HG03571 (cell line): Measurements from ENCODE around the gene RPP40.
"Not testable (repeated sequence)": the region's sequence is repeated elsewhere in the genome, so short reads cannot be mapped to it uniquely, and the experiment has no call there.

Source experiments
- ATAC-seq: cut with Tn5 transposase; IDR thresholded peaks from one replicate; pipeline ENCODE4 v1.9.1; 2021; ENCODE audit not compliant: unreplicated experiment

Gene RPP40

DNA sequence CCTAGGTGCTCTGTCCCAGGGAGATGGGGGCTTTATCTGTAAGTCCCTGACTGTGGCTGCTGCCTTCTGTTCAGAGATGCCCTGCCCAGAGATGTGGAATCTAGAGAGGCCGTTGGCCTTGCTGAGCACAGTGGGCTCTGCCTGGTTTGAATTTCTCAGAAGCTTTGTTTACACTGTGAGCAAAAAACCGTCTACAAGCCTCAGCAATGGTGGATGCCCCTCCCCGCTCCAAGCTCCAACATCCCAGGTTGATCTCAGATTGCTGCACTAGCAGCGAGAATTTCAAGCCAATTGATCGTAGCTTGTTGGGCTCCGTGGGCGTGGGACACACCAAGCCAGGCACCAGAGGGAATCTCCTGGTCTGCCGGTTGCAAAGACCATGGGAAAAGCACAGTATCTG, 16.3 kb upstream of the RPP40 start:
- ATAC-seq: no peak

DNA sequence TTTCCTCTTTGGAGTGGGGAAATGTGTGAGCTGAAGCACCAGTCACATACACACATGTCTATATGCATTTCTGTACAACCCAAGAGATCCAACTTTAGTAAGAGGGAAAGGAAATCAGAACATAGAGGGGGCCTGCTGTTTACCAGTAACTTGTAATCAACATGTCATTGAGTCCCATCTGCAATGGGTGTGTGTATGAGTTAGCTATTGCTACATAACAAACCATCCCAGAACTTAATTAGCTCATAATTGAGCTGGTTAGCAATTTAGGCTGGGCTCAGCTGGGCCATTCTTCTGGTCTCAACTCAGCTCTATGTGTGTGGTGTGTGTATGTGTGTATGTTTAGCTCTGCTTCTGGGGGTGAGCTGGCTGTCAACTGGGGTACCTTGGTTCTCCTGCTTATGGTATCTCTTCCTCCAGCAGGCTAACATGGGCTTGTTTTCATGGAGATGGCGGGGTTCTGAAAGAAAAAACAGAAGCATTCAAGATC, 10.3 kb upstream of the RPP40 start:
- ATAC-seq: no peak

DNA sequence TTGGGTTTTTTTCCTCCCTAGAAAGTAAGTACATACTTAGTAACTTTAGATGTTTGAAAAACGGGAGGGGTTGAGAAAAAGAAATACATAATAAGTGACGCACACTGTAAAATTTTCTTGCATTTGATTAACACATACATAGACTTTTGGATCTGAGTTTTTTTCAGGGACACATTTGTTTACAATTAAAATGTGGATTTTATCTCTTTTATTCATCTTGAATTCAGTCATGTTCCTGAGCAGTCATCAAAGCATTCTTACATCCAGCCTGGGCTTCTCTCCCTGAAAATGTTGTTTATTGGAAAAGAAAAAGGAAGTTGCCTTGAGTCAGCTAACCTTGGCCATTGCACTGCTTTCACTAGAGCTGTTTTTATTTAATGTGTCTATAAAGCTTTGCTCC, 8.7 kb upstream of the RPP40 start:
- ATAC-seq: no peak

DNA sequence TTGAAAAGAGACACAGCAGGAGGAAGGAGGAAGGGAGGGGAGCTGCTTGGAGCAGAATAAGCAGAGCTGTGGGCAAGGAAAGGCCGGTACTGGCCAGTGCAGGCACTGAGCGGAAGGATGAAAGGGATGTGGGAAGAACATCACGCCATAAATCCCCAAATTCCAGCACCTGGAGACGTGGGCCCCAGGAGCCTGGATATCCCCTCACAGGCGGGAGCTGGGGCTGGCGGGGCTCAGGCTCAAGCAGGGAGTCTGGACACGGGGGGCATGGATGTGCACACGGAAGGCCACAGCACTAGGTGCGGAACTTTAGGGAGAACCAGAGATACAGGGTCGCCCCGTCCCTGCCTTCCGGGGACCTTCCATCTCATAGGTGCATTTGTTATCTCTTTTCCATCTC, 7.5 kb upstream of the RPP40 start:
- no peak for ATAC-seq

DNA sequence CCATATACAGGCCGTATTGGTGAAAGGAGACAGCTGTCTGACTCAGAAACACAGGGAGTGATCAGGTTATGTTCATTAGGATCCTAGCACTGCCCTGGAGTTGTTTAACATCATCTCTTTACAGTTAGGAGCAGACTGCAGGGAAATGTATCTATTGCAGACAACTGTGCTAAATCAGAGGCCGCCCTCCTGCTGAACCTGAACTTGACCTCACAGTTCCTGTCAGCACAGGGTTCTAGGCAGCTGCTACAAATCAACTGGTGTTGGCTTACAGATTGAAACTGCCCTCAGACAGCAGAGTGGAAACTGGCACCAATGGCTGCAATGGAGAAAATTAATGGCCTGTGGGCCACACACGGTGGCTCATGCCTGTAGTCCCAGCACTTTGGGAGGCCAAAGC, 3.7 kb upstream of the RPP40 start:
- ATAC-seq: no peak

DNA sequence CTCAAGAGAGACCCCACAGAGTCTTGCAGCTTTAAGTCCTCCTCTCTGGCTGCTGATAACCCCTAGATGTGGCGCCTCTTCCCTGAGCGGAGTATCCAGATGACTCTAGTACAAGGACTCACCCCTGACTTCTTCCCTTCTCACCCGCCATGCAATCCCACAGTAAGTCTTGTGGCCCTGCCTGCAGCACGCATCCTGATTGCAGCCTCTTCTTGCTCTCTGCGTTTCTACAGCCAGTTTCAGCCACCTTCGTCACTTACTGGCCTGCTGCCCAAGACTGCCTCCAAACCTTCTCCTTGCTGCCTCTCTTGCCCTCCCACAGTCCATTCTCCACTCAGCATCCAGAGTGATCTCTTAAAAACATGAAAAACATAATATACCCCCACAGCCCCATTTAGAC, 2.4 kb upstream of the RPP40 start:
- ATAC-seq: no peak

DNA sequence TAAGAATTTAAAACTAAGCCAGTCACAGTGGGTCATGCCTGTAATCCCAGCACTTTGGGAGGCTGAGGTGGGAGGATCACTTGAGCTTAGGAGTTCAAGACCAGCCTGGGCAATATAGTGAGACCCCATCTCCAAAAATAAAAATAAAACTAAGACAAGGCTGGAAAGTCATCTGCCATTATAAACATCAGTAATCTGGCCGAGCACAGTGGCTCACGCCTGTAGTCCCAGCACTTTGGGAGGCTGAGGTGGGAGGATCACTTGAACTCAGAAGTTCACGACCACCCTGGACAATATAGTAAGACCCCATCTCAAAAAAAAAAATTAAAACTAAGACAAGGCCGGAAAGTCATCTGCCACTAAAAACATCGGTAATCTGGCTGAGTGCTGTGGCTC, 1.2 kb upstream of the RPP40 start:
- ATAC-seq: not testable (repeated sequence)

DNA sequence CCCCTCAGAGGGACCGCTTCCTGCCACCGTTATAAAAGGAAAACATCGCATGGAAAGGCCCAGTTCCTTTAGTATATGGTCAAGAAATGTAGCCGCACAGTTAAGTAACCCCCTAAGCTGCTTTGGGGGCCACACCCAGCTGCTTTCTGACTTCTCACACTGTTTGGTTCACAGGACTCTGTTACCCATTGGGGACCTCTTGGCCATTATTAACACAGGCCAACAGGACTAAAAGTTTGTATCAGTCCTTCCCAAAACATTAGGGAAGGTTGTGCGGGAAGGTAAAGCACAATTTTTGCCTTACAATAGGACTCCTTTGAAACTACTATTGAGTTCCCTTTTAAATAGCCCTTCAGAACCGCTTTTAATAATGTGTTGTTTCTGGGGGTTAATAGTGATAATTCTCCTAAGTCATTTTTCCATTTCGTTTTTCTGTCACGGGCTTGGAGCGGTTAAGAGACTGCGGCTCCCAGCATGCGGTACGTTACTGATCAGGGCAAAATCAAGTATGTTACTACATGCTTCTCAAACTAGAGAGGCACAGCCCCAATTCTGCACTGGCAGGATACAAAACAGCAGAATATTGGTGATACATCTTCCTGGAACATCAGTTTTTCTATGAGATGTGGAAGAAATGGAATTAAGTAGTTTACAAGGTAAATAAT, 668 bp upstream of the RPP40 start:
- ATAC-seq: no peak

DNA sequence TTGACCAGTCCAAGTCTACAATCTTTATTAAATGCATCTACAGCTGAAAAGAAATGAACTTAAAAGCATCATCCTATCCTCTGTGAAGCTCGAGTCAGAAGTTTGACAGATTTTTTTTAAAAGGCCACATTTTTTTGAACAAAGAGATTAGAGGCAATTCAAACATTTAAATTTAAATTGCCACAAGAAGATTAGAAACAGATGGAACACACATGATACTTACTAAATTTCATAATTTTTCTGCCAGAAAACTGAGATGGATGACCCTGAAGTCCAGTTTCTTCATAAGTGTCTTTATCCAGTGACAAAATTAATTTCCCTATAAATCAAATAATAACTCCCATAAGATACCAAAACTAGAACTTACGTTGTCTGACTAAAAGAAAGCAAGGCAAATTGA, 4.3 kb downstream of the RPP40 start:
- no peak for ATAC-seq

DNA sequence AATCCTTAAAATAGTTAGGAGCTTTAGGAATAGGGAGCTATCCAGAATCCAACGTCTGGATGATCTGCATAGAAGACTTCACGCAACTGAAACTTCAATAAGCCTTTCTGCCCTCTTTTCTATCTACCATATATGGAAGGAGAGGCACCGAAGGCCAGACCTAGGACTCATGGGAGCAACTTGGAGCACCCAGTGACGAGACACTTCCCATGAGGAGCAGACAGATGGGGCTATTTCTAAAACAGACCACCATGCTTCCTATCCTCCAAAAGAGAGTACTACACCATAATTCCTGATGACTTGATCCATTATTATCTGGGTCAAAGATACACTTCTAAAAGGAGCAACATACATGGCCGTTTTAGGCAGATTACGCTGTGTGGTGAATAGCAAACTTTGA, 6.0 kb downstream of the RPP40 start:
- no peak for ATAC-seq

DNA sequence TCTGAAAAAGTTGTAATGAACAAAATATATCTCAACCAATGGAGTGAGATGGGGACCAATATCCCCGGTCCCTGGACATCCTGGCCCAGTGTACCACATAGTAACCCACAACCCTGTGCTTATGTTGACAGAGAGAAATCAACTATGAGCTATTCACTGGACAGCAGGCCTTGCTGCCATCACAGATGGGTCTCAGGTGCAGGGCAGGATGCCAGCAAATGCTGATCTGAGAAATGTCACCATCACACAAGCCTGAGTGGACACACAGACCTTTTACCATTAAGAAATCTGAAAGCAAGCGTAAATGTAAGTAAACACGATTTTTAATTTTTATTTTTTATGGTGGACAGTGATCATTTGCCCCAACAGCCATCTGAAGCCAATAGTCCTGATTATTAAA, 9.1 kb downstream of the RPP40 start:
- no peak for ATAC-seq

DNA sequence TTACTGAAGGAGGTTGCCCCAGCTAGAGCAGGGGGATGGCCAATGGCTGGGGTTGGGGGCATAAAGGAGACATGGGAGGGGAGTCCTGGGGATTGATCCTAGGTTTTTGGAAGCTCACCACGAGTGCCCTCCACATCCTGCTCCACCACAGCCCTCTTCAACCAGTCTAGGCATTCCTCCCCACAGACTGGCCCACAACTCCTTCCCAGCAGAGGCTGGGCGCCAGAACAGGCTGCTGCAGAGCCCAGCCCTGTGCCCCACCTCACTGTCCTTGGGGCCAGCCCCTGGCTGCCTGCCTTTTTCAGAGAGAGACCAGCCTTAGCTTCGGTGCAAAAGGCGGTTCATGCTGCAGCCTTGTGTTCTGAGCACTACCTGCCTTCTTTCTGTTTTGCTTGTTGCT, 16.4 kb downstream of the RPP40 start:
- ATAC-seq: no peak

DNA sequence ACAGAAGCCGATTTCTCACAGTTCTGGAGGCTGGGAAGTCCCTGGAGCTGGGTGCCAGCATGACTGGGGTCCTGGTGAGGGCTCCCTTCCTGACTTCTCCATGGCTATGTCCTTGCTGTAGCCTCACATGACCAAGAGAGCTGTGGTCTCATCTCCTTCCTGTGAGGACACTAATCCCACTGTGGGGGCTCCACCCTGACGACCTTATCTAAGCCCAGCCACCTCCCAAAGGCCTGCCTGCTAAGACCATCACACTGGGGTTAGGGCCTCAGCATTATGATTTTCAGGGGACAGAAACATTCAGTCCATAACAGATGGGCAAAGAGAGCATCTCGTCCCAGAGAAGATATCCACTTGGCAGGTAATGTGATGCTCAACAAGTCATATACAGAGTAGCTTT, 16.8 kb downstream of the RPP40 start:
- ATAC-seq: no peak

DNA sequence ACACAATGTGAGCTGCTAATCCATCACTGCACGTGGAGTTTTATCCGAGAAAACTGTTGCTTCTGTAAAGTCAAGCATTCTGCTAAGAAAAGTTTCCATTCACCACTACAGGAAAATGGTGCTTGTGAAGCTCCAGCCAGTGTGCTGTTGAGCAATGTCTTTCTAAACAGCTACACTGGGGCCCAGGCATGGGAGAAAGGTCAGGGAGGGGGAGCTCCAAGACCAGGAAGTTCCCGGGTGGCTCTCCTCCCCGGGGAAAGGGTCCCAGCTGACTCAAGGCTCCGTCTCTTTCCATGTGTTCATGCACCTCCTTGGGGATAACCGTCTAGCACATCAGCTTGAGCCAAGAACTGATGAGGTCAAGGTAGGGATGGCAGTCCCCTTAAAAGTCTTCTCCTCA, 20.5 kb downstream of the RPP40 start:
- ATAC-seq: no peak

DNA sequence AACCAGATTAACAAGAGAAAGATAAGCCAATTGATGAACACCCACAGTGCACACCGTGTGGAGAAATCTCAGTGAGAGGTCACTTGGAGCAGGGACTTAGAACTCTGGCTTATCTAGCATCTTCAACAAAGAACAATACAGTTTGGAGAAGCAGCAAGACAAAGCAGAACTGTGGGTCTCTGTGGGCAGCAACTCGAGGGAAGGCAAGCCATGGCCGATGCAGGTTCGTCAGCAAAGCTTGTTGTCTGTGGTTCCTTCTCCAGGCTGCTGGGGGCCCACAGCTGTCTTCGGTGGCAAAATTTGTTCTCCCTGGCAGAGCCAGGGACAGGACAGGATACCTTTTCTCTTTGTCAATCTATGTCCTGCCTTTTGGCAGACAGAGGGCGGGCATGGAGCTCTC, 22.1 kb downstream of the RPP40 start:
- ATAC-seq: no peak

DNA sequence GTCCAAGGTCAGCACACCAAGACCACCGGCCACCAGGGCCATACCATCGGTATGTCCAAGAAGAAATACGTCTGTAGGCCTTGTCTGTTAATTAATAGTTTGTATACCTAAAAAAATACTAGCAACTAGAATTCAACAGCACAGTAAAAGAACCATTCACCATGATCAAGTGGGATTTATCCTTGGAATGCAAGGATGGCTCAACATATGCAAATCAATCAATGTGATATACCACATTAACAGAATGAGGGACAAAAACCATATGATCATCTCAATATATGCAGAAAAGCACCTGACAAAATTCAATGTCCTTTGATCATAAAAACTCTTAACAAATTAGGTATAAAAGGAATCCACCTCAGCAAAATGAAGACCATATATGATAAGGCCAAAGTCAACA, 24.4 kb downstream of the RPP40 start:
- no peak for ATAC-seq

DNA sequence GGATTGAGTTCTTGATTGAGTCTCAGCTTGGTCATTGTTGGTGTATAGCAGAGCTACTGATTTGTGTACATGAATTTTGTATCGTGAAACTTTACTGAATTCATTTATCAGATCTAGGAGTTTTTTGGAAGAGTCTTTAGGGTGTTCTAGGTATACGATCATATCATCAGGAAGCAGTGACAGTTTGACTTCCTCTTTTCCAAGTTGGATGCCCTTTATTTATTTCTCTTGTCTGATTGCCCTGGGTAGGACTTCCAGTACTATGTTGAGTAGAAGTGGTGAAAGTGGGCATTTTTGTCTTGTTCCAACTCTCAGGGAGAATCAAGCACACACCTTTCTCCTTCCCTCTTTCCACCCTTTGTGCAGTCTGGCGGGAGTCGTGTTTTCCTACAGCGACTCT, 26.4 kb downstream of the RPP40 start:
- no peak for ATAC-seq

DNA sequence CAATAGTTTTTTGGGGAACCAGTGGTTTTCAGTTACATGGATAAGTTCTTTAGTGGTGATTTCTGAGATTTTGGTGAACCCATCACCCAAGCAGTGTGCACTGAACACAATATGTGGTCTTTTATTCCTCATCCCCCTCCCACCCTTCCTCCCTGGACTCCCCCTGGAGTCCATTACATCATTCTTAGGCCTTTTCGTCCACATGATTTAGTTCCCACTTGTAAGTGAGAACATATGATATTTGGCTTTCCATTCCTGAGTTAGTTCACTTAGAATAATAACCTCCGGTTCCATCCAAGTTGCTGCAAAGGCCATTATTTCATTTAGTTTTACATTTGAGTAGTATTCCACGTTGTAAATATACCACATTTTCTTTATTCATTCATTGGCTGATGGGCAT, 28.3 kb downstream of the RPP40 start:
- ATAC-seq: no peak

DNA sequence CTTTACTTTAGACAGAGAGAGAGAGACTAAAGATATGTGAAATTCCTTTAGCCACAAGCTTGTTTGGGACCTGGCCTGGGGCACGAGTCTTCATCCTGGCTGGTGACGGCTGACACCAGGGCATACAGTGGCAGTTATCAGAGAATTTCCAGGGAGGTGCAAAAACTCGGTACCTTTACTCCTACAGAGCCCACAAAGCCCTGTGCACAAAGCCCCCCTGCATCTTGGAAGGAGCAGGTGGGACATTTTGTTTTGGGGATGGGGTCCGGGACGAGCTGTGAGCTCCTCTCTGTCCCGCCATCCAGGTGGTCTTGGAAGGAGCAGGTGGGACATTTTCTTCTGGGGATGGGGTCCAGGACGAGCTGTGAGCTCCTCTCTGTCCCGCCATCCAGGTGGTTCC, 28.9 kb downstream of the RPP40 start:
- ATAC-seq: no peak

DNA sequence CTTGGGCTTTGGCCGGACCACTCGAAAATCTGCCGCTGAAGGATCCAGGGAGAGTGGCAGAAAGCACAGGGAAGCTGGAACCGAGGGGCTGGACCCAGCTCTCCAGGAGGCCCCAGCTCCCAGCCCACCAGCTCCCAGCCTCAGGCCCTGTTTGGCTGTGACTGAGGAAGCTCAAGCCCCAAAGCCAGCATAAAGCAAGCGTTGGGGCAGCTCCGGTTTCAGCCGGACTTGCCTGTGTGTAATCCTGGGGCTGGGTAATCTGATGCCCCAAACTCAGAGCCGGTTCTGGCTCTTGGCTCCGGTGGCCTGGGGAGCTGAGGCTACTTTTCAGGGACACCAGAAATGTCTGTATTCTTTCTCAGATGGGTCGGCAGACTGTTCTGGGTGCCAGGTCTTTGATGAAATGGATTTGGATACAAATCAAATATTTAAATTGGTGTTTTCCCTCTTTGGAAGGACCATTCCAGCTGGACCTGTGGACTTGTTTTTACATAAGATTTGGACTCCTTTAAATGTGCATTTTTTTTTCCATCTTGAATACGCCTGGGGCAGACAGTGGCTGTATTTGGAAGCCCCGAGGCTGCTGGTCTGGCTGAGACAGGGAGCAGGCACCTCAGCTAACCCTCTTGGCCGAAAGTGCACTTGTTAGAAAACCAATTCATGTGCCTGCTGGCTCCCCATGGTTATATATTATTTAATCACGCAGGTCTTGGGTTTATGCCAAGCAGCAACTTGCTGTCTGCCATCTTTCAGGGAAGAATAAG, 29.7 kb downstream of the RPP40 start:
- no peak for ATAC-seq

DNA sequence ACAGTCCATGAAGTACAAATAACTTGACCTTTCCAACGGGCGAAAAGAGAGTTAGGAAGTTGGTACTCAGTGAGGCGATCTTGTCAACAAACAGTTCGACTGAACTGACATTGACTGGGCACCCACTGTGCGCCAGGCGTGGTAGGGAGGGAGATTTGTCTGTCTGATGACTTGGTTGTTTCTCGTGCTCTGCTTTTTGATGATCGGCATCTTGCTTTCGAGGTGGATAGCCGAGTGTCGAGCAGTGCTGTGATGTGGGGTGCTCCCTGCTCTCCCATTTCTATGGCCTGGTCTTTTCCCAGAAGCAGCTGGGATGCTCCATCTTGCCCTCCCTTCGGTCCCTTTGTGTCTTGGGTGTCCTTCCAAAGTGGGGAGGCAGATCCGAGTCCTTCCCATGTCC, 30.4 kb downstream of the RPP40 start:
- ATAC-seq: no peak

DNA sequence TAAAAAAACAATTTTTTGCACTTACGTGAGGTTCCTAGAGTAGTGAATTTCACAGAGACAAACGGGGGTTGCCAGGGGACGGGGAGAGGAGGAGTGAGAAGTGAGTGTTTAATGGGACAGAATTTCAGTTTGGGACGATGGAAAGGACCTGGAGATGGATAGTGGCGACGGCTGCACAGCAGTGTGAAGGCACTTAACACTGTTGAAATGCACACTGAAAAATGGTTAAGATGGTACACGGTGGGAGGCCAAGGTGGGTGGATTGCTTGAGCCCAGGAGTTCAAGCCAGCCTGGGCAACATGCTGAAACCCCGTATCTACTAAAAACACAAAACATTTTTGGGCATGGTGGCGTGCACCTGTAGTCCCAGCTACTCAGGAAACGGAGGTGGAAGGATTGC, 31.4 kb downstream of the RPP40 start:
- ATAC-seq: no peak

DNA sequence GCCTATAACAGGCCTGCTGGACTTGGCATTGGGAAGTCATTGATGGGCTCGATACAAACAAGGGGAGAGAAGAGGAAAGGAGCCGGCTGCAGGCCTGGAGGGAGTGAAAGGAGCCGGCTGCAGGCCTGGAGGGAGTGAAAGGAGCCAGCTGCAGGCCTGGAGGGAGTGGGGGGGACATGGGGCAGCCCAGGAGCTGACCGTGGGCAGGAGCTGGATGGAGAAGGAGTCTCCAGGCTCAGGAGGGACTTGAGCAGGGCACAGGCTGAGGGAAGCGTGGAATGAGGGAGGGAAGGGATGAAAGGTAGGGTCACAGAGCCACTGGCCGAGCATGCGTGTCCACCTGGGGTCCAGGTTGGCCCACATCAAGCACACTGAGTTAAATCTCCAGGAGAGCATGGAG, 32.0 kb downstream of the RPP40 start:
- no peak for ATAC-seq
